ENCODE measurements around the gene SVOP.

Gene SVOP

GRCh38 chr12:108972358-108972757, 48.5 kb downstream of the SVOP start:
- H3K4me3 ChIP-seq (ENCODE audit: low read length), result no peak overlapping the region
- DNase-seq (ENCODE audit: low read depth), result no peak

GRCh38 chr12:108969622-108970021, 51.2 kb downstream of the SVOP start:
- H3K9ac ChIP-seq (ENCODE audit: low read length), result no peak overlapping the region
- no peaks in the 10 kb centered on the region for H3K9me3 ChIP-seq (ENCODE audit: control insufficient read depth, low read length)
- no peaks in the 10 kb centered on the region for H3K36me3 ChIP-seq (ENCODE audit: control insufficient read depth, insufficient read depth, low read length, severe bottlenecking)
- no peak for DNase-seq (ENCODE audit: low read depth)
- no peaks in the 10 kb centered on the region for H3K4me1 ChIP-seq (ENCODE audit: control insufficient read depth, insufficient read depth, low read length)
- peaks cover 23% of the 10 kb centered on the region for H3K27me3 ChIP-seq (replicated peaks; ENCODE audit: control insufficient read depth, insufficient read depth, low read length)
- H3K4me3 ChIP-seq (ENCODE audit: low read length), result no peak overlapping the region

More at GRCh38 chr12:108972358-108972757, 48.5 kb downstream of the SVOP start:
- no peaks in the 10 kb centered on the region for H3K4me1 ChIP-seq (ENCODE audit: control insufficient read depth, insufficient read depth, low read length)
- no peaks in the 10 kb centered on the region for H3K36me3 ChIP-seq (ENCODE audit: control insufficient read depth, insufficient read depth, low read length, severe bottlenecking)
- H3K9me3 ChIP-seq (ENCODE audit: control insufficient read depth, low read length), result no peaks in the 10 kb centered on the region
- H3K9ac ChIP-seq (ENCODE audit: low read length), result no peak overlapping the region
- H3K27me3 ChIP-seq (replicated peaks; ENCODE audit: control insufficient read depth, insufficient read depth, low read length), result peaks cover 28% of the 10 kb centered on the region

GRCh38 chr12:108967869-108968540, 52.9 kb downstream of the SVOP start:
- DNase-seq (ENCODE audit: low read depth), result no peak
- no peaks in the 10 kb centered on the region for H3K36me3 ChIP-seq (ENCODE audit: control insufficient read depth, insufficient read depth, low read length, severe bottlenecking)
- H3K4me3 ChIP-seq (ENCODE audit: low read length), result no peak overlapping the region
- no peak overlapping the region for H3K9ac ChIP-seq (ENCODE audit: low read length)
- no peaks in the 10 kb centered on the region for H3K4me1 ChIP-seq (ENCODE audit: control insufficient read depth, insufficient read depth, low read length)
- H3K27me3 ChIP-seq (replicated peaks; ENCODE audit: control insufficient read depth, insufficient read depth, low read length), result peaks cover 20% of the 10 kb centered on the region
- H3K9me3 ChIP-seq (ENCODE audit: control insufficient read depth, low read length), result no peaks in the 10 kb centered on the region

GRCh38 chr12:108966378-108967151, 54.3 kb downstream of the SVOP start:
- no peak for DNase-seq (ENCODE audit: low read depth)
- H3K27me3 ChIP-seq (replicated peaks; ENCODE audit: control insufficient read depth, insufficient read depth, low read length), result peaks cover 7% of the 10 kb centered on the region

GRCh38 chr12:108965886-108966285, 55.0 kb downstream of the SVOP start:
- Histone ChIP-seq H3K4me3 (ENCODE audit: low read length) (no peak overlapping the region), H3K4me1 (ENCODE audit: control insufficient read depth, insufficient read depth, low read length) (no peaks in the 10 kb centered on the region), H3K27me3 (replicated peaks; ENCODE audit: control insufficient read depth, insufficient read depth, low read length) (peaks cover 7% of the 10 kb centered on the region), H3K9me3 (ENCODE audit: control insufficient read depth, low read length) (no peaks in the 10 kb centered on the region), H3K9ac (ENCODE audit: low read length) (no peak overlapping the region), H3K36me3 (ENCODE audit: control insufficient read depth, insufficient read depth, low read length, severe bottlenecking) (no peaks in the 10 kb centered on the region)
- no peak for DNase-seq (ENCODE audit: low read depth)

More at GRCh38 chr12:108966378-108967151, 54.3 kb downstream of the SVOP start:
- Histone ChIP-seq H3K9ac (ENCODE audit: low read length) (no peak overlapping the region), H3K4me1 (ENCODE audit: control insufficient read depth, insufficient read depth, low read length) (no peaks in the 10 kb centered on the region), H3K36me3 (ENCODE audit: control insufficient read depth, insufficient read depth, low read length, severe bottlenecking) (no peaks in the 10 kb centered on the region), H3K9me3 (ENCODE audit: control insufficient read depth, low read length) (no peaks in the 10 kb centered on the region), H3K4me3 (ENCODE audit: low read length) (no peak overlapping the region)

GRCh38 chr12:108964371-108965352, 56.2 kb downstream of the SVOP start:
- Histone ChIP-seq H3K27me3 (replicated peaks; ENCODE audit: control insufficient read depth, insufficient read depth, low read length) (peaks cover 9% of the 10 kb centered on the region), H3K36me3 (ENCODE audit: control insufficient read depth, insufficient read depth, low read length, severe bottlenecking) (no peaks in the 10 kb centered on the region), H3K9me3 (ENCODE audit: control insufficient read depth, low read length) (no peaks in the 10 kb centered on the region), H3K9ac (ENCODE audit: low read length) (no peak overlapping the region), H3K4me1 (ENCODE audit: control insufficient read depth, insufficient read depth, low read length) (no peaks in the 10 kb centered on the region), H3K4me3 (ENCODE audit: low read length) (no peak overlapping the region)
- no peak for DNase-seq (ENCODE audit: low read depth)

GRCh38 chr12:108962256-108962655, 58.6 kb downstream of the SVOP start:
- DNase-seq (ENCODE audit: low read depth), result no peak
- no peaks in the 10 kb centered on the region for H3K4me1 ChIP-seq (ENCODE audit: control insufficient read depth, insufficient read depth, low read length)
- no peak overlapping the region for H3K9ac ChIP-seq (ENCODE audit: low read length)
- peaks cover 13% of the 10 kb centered on the region for H3K27me3 ChIP-seq (replicated peaks; ENCODE audit: control insufficient read depth, insufficient read depth, low read length)
- H3K9me3 ChIP-seq (ENCODE audit: control insufficient read depth, low read length), result no peaks in the 10 kb centered on the region
- no peak overlapping the region for H3K4me3 ChIP-seq (ENCODE audit: low read length)
- H3K36me3 ChIP-seq (ENCODE audit: control insufficient read depth, insufficient read depth, low read length, severe bottlenecking), result no peaks in the 10 kb centered on the region

- DNase-seq (ENCODE audit: low read depth), result no peak
Measured at GRCh38 chr12:108959748-108960655, 60.9 kb downstream of the SVOP start.

GRCh38 chr12:108955225-108955835, 65.5 kb downstream of the SVOP start:
- H3K27me3 ChIP-seq (replicated peaks; ENCODE audit: control insufficient read depth, insufficient read depth, low read length), result peaks cover 20% of the 10 kb centered on the region
- no peaks in the 10 kb centered on the region for H3K36me3 ChIP-seq (ENCODE audit: control insufficient read depth, insufficient read depth, low read length, severe bottlenecking)
- no peak for DNase-seq (ENCODE audit: low read depth)
- H3K4me1 ChIP-seq (ENCODE audit: control insufficient read depth, insufficient read depth, low read length), result peaks cover 6% of the 10 kb centered on the region
- no peak overlapping the region for H3K4me3 ChIP-seq (ENCODE audit: low read length)
- H3K9ac ChIP-seq (ENCODE audit: low read length), result no peak overlapping the region
- no peaks in the 10 kb centered on the region for H3K9me3 ChIP-seq (ENCODE audit: control insufficient read depth, low read length)

More at GRCh38 chr12:108959748-108960655, 60.9 kb downstream of the SVOP start:
- Histone ChIP-seq H3K9me3 (ENCODE audit: control insufficient read depth, low read length) (no peaks in the 10 kb centered on the region), H3K36me3 (ENCODE audit: control insufficient read depth, insufficient read depth, low read length, severe bottlenecking) (no peaks in the 10 kb centered on the region), H3K27me3 (replicated peaks; ENCODE audit: control insufficient read depth, insufficient read depth, low read length) (peaks cover 21% of the 10 kb centered on the region), H3K9ac (ENCODE audit: low read length) (no peak overlapping the region), H3K4me1 (ENCODE audit: control insufficient read depth, insufficient read depth, low read length) (no peaks in the 10 kb centered on the region), H3K4me3 (ENCODE audit: low read length) (no peak overlapping the region)

Data from adipocyte (in vitro differentiated cells).